ENCODE measurements around the gene DEPDC5.

The DEPDC5 gene

DNA sequence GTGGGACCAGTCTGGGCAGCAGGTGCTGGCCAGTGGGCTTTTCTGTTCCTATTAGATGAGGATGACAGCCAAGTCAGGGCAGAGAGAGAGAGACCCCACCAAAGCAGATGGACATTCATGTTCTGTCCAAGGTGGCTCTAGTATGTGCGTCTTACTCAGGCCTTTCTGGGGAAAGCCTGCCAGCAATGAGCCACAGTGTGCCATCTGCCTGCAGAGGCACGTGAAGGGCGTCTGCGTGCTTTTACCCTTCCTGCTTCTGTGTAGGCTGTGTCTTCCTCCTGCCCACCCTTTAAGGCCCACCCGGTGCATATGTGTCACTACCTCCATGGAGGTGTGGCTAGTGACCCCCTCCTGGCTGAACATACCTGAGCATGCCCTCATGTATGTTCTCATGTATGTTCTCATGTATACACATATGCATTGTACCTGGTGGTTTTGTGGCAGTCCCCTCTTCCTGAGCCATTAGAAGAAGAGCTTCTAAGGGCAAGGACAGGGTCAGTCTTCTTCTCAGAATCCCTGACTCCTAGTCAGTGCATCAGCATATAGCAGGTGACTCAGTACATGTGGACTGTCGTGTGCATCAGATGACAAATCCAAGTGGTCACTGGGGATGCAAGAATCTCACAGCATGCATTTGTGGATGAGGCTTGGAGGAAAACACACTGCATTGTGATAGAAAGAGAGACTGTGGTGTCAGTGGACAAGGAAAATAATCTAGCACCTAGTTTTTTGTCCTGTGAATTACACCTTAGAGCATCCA, 100.1 kb downstream of the DEPDC5 start:
- TF ChIP-seq, protein P1, sequence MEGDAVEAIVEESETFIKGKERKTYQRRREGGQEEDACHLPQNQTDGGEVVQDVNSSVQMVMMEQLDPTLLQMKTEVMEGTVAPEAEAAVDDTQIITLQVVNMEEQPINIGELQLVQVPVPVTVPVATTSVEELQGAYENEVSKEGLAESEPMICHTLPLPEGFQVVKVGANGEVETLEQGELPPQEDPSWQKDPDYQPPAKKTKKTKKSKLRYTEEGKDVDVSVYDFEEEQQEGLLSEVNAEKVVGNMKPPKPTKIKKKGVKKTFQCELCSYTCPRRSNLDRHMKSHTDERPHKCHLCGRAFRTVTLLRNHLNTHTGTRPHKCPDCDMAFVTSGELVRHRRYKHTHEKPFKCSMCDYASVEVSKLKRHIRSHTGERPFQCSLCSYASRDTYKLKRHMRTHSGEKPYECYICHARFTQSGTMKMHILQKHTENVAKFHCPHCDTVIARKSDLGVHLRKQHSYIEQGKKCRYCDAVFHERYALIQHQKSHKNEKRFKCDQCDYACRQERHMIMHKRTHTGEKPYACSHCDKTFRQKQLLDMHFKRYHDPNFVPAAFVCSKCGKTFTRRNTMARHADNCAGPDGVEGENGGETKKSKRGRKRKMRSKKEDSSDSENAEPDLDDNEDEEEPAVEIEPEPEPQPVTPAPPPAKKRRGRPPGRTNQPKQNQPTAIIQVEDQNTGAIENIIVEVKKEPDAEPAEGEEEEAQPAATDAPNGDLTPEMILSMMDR (IDR thresholded peaks at IDR 0.05; ENCODE audit: low read depth, low read length) = no peak
- no peak for DNase-seq (ENCODE audit: extremely low read depth, low read depth)

DNA sequence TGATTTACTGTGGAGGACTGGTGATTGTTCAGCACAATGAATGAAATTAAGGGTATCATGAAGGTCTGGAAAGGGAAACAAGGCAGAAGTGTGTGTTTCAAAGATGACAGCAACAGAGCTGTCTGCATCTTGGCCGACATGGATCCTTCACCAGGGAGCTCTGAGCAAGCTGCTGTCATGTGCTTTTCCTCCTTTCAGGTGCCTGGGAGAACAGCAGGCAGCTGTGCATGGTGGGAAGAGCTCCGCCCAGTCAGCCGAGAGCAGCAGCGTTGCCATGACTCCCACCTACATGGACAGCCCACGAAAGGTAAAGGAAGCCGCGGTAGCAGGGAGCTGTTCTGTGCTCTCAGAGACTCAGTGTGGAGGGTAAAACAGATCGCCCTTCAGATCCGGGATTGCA, 103.4 kb downstream of the DEPDC5 start:
- DNase-seq (ENCODE audit: extremely low read depth, low read depth) = no peak
- TF ChIP-seq, protein P1 (IDR thresholded peaks at IDR 0.05; ENCODE audit: low read depth, low read length) = no peak

DNA sequence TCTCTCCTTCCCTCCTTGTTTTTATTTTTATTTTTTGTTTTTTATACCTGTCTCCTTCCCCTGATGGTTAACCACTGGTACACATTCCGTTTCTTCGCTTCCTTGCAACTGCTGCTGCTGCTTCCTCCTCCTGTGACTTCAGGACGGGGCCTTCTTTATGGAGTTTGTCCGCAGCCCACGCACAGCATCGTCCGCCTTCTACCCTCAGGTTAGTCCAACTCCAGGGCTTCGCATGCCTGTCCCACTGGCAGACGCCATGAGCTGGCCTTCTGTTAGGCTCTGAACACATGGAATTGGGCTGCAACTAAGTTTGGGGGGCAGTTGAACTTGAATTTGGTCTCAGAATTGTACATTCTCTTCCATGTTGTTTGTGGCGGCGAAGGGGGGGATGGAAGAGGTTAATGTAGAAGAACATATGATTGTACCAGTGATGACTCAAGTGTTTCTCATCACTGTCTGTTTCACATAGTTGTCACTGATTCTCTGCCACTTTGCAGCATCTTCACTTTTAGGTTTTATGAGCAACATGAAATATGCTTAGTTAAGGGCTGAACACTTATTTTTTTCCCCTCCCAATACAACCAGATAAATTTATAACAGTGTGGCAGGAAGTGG, 107.5 kb downstream of the DEPDC5 start:
- TF ChIP-seq, protein P1 (IDR thresholded peaks at IDR 0.05; ENCODE audit: low read depth, low read length) = no peak
- DNase-seq (ENCODE audit: extremely low read depth, low read depth) = no peak

DNA sequence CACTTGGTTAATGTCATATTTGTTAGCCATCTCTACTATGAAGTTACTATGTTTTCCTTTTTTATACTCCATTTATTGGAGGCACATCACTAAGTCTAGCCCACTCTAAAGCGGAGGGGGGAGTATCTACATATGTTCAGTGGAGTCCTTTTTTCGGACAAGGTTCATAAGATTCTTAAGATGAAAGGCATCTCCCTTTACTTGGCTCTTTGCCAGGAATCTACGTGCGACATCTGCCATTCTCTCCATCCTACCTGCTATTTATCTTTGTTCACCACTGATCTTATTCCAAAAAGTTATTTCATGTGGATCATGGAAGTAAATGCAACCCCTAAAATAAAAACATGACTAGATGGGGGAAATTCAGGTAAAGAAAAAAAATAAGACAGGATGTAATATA, 113.1 kb downstream of the DEPDC5 start:
- TF ChIP-seq, protein P1 (IDR thresholded peaks at IDR 0.05; ENCODE audit: low read depth, low read length) = no peak
- DNase-seq (ENCODE audit: extremely low read depth, low read depth) = no peak

DNA sequence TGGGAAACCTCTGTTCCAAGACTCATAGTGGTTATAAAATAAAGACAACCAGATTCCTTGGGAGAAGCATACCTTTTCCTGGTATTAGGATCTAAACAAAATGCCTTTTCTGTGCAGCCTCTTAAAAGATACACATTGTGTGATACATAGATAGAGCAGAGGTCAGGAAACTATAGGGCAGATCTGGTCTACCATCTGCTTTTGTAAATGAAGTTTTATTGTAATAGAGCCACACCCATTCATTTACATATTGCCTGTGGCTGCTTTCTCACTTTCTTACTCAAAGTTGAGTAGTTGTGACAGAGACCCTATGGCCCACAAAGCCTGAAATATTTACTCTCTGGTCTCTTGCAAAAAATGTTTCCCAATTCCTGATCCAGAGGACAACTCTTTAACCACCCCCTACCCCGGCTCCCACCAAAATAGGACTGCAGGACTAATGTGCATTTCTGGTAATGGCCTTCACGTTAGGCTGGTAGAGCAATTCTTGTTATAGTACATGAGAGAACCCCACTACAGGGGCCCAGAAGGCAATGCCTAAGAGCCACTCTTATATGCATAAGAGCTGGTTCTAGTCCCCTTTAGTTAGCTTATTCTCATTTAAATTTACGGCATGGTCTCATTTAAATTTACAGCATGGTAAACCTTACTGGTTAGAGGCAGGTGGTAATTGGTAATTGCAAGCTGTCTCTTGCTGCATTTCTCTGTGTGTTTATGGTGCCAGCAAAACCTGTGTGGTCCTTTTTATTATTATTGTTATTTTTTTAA, 113.8 kb downstream of the DEPDC5 start:
- TF ChIP-seq, protein P1 (IDR thresholded peaks at IDR 0.05; ENCODE audit: low read depth, low read length) = no peak
- no peak for DNase-seq (ENCODE audit: extremely low read depth, low read depth)

DNA sequence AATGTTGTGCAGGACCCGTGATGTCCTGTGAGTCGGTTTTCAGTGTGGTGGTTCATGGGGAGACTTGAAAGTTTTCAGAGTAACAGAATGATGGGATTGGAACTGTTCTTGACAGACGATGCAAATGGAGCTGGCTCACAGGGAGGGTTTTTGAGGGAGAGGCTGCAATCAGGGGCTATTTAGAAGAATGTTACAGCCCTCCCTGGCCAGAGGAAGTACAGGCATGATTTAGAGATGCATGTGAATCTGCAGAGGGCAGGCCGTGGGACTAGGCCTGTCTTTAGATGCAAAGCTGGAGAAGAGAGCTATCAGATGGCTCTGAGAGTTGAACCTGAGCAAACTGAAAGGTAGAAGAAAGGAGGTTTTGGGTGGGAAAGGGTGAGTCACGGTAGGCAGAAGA, 115.9 kb downstream of the DEPDC5 start:
- TF ChIP-seq, protein P1 (IDR thresholded peaks at IDR 0.05; ENCODE audit: low read depth, low read length) = no peak
- DNase-seq (ENCODE audit: extremely low read depth, low read depth) = no peak

DNA sequence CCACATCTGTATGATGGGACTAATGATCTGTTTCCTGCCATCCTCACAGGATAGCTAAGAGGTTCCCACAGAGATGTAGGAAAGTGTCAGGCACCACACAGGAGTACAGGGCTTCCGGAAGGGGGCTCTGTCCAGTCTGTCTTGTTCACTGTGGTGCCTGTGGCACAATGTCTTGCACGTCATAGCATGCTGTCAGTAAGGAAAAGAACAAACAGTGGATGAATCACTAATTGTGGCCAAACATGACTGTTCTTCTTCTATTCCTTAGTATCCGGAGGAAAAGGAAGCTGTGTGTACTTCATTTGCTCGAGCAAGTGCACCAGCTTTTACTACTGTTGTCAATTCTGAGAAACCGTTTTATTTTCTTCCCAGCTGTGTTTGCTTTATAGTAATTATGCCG, 117.1 kb downstream of the DEPDC5 start:
- TF ChIP-seq, protein P1 (IDR thresholded peaks at IDR 0.05; ENCODE audit: low read depth, low read length) = peak; percentile 22
- DNase-seq (ENCODE audit: extremely low read depth, low read depth) = peak; percentile 27
